A549 (cell line): ENCODE results near the gene TEKT5. TPM values are rescaled to one million over a fixed set of nuclear protein-coding genes. Genes with fewer than 3 reads are reported as not detected.

Source experiments
- ATAC-seq, 2 experiments: fragments of 200-7000 bp in 1 of 2; fragments of >200 bp in 1 of 2; cut with Nextera tagmentation in 1 of 2; cut with Tn5 transposase in 1 of 2; 3 replicates each; pipeline versions ENCODE4 v1.8.0 to v1.9.1; 2018 to 2020; ENCODE audit warnings: mild to moderate bottlenecking in 1 of 2, moderate library complexity in 1 of 2
- CTCF ChIA-PET: fragments of 300-600 bp; sonication (Branson Sonifier 250); formaldehyde crosslinking; extraction: SDS; loops from one replicate; lab custom pipeline; 2021; ENCODE audit warnings: antibody characterized with exemption, inconsistent platforms; lab: Yijun Ruan, JAX
- POLR2A ChIA-PET: fragments of 350-600 bp; formaldehyde crosslinking; extraction: SDS; loops from one replicate; lab custom pipeline; 2021; ENCODE audit warnings: antibody characterized with exemption, inconsistent platforms; lab: Yijun Ruan, JAX
- DNase-seq, 2 experiments: peaks; one replicate each; pipeline versions ENCODE4 v3.0.0 to v3.0.0-alpha.2; 2011 to 2016; ENCODE audit warnings: low read depth in 1 of 2, low spot score in 1 of 2
- FAIRE-seq: peaks from 2 replicates; lab custom pipeline; 2011; peaks lifted over from hg19 to GRCh38; lab: Jason Lieb, UNC
- H3K27ac ChIP-seq, 2 experiments: fragments of >200 bp; sonication (Bioruptor Twin); formaldehyde crosslinking; 3 replicates each; pipeline ENCODE4 v1.5.1; 2016 to 2017
- H3K4me1 ChIP-seq: fragments of >200 bp; sonication (Bioruptor Twin); formaldehyde crosslinking; 3 replicates; pipeline ENCODE4 v1.6.1; 2016
- H3K4me2 ChIP-seq: fragments of >200 bp; sonication (Bioruptor Twin); formaldehyde crosslinking; 3 replicates; pipeline ENCODE4 v1.6.1; 2016
- H3K4me3 ChIP-seq: fragments of >200 bp; sonication (Bioruptor Twin); formaldehyde crosslinking; 3 replicates; pipeline ENCODE4 v1.5.1; 2016
- H3K9me3 ChIP-seq: fragments of >200 bp; sonication (Bioruptor Twin); formaldehyde crosslinking; 3 replicates; pipeline ENCODE4 v1.6.1; 2016
- BCL3 ChIP-seq: fragments of >200 bp; sonication (Bioruptor Twin); formaldehyde crosslinking; IDR thresholded peaks from 3 replicates; pipeline ENCODE4 v1.6.1; 2016
- CEBPB ChIP-seq, 2 experiments: fragments of >200 bp in 1 of 2; sonication (Bioruptor Twin) in 1 of 2; formaldehyde crosslinking in 1 of 2; IDR thresholded peaks; 2 replicates each; pipeline ENCODE4 v1.6.1; 2012 to 2016
- CTCF ChIP-seq: fragments of >200 bp; sonication (Bioruptor Twin); formaldehyde crosslinking; IDR thresholded peaks from 3 replicates; pipeline ENCODE4 v1.5.1; 2016
- ELK1 ChIP-seq: fragments of 150-350 bp; IDR thresholded peaks from 2 replicates; pipeline ENCODE4 v1.6.1; 2014; ENCODE audit warnings: low read depth, mild to moderate bottlenecking, low read length
- FOSL2 ChIP-seq, 2 experiments: fragments of 450-650 bp in 1 of 2; fragments of >200 bp in 1 of 2; sonication (Bioruptor Twin) in 1 of 2; formaldehyde crosslinking; IDR thresholded peaks; 2 replicates each; pipeline versions ENCODE4 v1.5.0 to v1.6.1; 2016 to 2020; ENCODE audit warnings: mild to moderate bottlenecking in 1 of 2, moderate library complexity in 1 of 2
- FOXS1 ChIP-seq: fragments of 250-450 bp; sonication (Bioruptor Pico); IDR thresholded peaks from 2 replicates; pipeline ENCODE4 v1.5.0; 2020; ENCODE audit warnings: mild to moderate bottlenecking, moderate library complexity
- GATA3 ChIP-seq: IDR thresholded peaks from 2 replicates; pipeline ENCODE4 v1.6.1; 2012; ENCODE audit warnings: borderline replicate concordance
- HDAC2 ChIP-seq: fragments of 200-600 bp; sonication (generic); IDR thresholded peaks from 2 replicates; pipeline ENCODE4 v1.6.1; 2016
- HES2 ChIP-seq: fragments of >200 bp; sonication (Bioruptor Twin); formaldehyde crosslinking; IDR thresholded peaks from 2 replicates; pipeline ENCODE4 v1.6.1; 2016
- HOXA7 ChIP-seq: fragments of 250-450 bp; sonication (Bioruptor Pico); IDR thresholded peaks from 2 replicates; pipeline ENCODE4 v1.5.0; 2020; ENCODE audit warnings: mild to moderate bottlenecking, moderate library complexity
- JUNB ChIP-seq: fragments of >200 bp; sonication (Bioruptor Twin); formaldehyde crosslinking; IDR thresholded peaks from 2 replicates; pipeline ENCODE4 v1.6.1; 2016
- KDM1A ChIP-seq: fragments of 200-600 bp; sonication (generic); IDR thresholded peaks from 2 replicates; pipeline ENCODE4 v1.6.1; 2016; ENCODE audit warnings: low read depth, mild to moderate bottlenecking
- NFE2L2 ChIP-seq: fragments of 150-350 bp; conservative IDR thresholded peaks from 2 replicates; pipeline ENCODE4 v1.6.1; 2014; ENCODE audit warnings: low read length
- NPAS2 ChIP-seq: fragments of 250-450 bp; sonication (Bioruptor Pico); IDR thresholded peaks from 2 replicates; pipeline ENCODE4 v1.8.0; 2022; ENCODE audit warnings: mild to moderate bottlenecking, moderate library complexity, borderline replicate concordance
- NR3C1 ChIP-seq: fragments of >200 bp; sonication (Bioruptor Twin); formaldehyde crosslinking; IDR thresholded peaks from 3 replicates; pipeline ENCODE4 v1.6.1; 2017
- POLR2A ChIP-seq: IDR thresholded peaks from 2 replicates; pipeline ENCODE4 v1.6.1; 2012; ENCODE audit warnings: mild to moderate bottlenecking, low read length
- POLR2AphosphoS2 ChIP-seq: conservative IDR thresholded peaks from 2 replicates; pipeline ENCODE4 v1.6.1; 2012; ENCODE audit warnings: low read length, improper control_type of control experiment, inconsistent platforms
- RAD21 ChIP-seq, 2 experiments: fragments of >200 bp in 1 of 2; sonication (Bioruptor Twin) in 1 of 2; formaldehyde crosslinking in 1 of 2; IDR thresholded peaks in 1 of 2; conservative IDR thresholded peaks in 1 of 2; 2 replicates in 1 of 2; 3 replicates in 1 of 2; pipeline ENCODE4 v1.6.1; 2012 to 2018; ENCODE audit warnings: inconsistent platforms in 1 of 2
- RARB ChIP-seq: fragments of 250-450 bp; sonication (Bioruptor Pico); IDR thresholded peaks from 2 replicates; pipeline ENCODE4 v1.8.0; 2021; ENCODE audit warnings: mild to moderate bottlenecking, moderate library complexity
- RCOR1 ChIP-seq: fragments of 150-350 bp; IDR thresholded peaks from 2 replicates; pipeline ENCODE4 v1.6.1; 2014; ENCODE audit warnings: antibody characterized with exemption, low read length, low read depth
- RFX5 ChIP-seq: fragments of 450-650 bp; IDR thresholded peaks from 2 replicates; pipeline ENCODE4 v1.7.1; 2014; ENCODE audit warnings: antibody characterized with exemption, mild to moderate bottlenecking, moderate library complexity
- SMC3 ChIP-seq: fragments of >200 bp; sonication (Bioruptor Twin); formaldehyde crosslinking; IDR thresholded peaks from 3 replicates; pipeline ENCODE4 v1.6.1; 2018; ENCODE audit warnings: inconsistent platforms
- SREBF2 ChIP-seq: fragments of 450-650 bp; IDR thresholded peaks from 2 replicates; pipeline ENCODE4 v1.6.1; 2014; ENCODE audit warnings: mild to moderate bottlenecking, moderate library complexity
- TFCP2L1 ChIP-seq: fragments of 250-450 bp; sonication (Bioruptor Pico); IDR thresholded peaks from 2 replicates; pipeline ENCODE4 v1.5.0; 2021; ENCODE audit warnings: mild to moderate bottlenecking
- TP53 ChIP-seq: fragments of 250-450 bp; sonication (Bioruptor Pico); IDR thresholded peaks from 2 replicates; pipeline ENCODE4 v1.5.0; 2021; ENCODE audit warnings: mild to moderate bottlenecking, moderate library complexity
- ZFP36 ChIP-seq: fragments of 450-650 bp; IDR thresholded peaks from 2 replicates; pipeline ENCODE4 v1.6.1; 2014; ENCODE audit warnings: borderline replicate concordance; ENCODE audit not compliant: partially characterized antibody
- ZSCAN20 ChIP-seq: fragments of 250-450 bp; sonication (Bioruptor Pico); IDR thresholded peaks from 2 replicates; pipeline ENCODE4 v1.8.0; 2022; ENCODE audit warnings: mild to moderate bottlenecking, moderate library complexity
- WGBS: methylation state at CpG from one replicate; pipeline ENCODE4 v1.1.6; 2017; ENCODE audit errors: missing lambda C conversion rate; 5-methylcytosine and 5-hydroxymethylcytosine counted together
- polyA plus RNA-seq, 4 experiments: library from polyadenylated mRNA; depleted of rRNA in 3 of 4; stranded (reverse); fragments of >200 nt; fragmentation: RNase III in 1 of 4; extraction: RNeasy Plus Mini Kit Qiagen cat#74134 plus additional on column Dnase treatment in 1 of 4; gene quantifications; 2 replicates in 3 of 4; 3 replicates in 1 of 4; pipeline ENCODE4 v1.2.3, GENCODE V29; 2011 to 2017

TEKT5 gene
- polyA plus RNA-seq, 2 of the 4 experiments (the other 2 are of a cell fraction), result 0.14 TPM; not detected in 1

DNA sequence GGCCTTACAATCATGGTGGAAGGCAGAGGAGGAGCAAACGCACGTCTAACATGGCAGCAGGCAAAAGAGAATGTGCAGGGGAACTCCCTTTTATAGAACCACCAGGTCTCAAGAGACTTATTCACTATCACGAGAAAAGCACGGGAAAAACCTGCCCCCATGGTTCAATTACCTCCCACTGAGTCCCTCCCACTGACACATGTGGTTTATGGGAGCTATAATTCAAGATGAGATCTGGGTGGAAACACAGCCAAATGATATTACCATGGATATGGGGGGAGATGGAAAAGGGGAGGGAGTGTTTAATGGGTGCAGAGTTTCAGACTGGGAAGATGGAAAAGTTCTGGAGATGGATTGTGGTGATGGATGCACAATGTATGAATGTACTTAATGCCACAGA lies 23.0 kb downstream of the TEKT5 start:
- no peak for FAIRE-seq
- WGBS, result 42% methylated on average over 4 of the region's 4 CpGs

DNA sequence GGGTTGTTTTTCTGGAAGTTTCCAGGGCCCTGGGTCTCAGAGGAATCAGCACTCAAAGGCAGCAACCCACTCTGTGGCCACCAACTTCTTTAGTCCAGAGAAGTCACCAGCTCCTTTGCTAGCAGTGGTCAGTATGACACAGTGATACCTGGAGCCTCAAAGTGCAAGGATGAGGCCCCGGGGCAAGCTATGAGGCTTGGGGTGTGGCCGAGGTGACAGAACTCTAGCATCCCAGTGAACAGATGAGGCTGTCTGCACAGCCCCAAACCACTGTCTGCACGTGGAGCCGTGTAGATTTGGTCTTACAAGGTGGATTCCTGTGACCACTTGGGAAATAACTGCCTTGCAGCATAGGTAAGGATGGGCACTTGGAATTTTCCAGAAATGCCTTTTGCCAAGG lies 24.9 kb downstream of the TEKT5 start:
- no peaks in the 10 kb centered on the region for H3K9me3 ChIP-seq
- no peak overlapping the region for H3K27ac ChIP-seq
- 12% methylated on average over 3 of the region's 4 CpGs for WGBS
- H3K4me1 ChIP-seq, result no peaks in the 10 kb centered on the region
- H3K4me3 ChIP-seq, result no peak overlapping the region
- TF ChIP-seq FOXS1, result no peak
- no peak for TF ChIP-seq JUNB
- no peak for TF ChIP-seq GATA3
- no peak for TF ChIP-seq RFX5
- no peak for TF ChIP-seq RCOR1
- TF ChIP-seq NR3C1, result no peak
- TF ChIP-seq CTCF, result no peak
- no peak for TF ChIP-seq POLR2A
- no peak for TF ChIP-seq SREBF2
- TF ChIP-seq HOXA7 (CRISPR knock-in tag), result no peak
- no peak for TF ChIP-seq TP53 (CRISPR knock-in tag)
- TF ChIP-seq POLR2AphosphoS2, result no peak
- no peak for TF ChIP-seq NFE2L2
- TF ChIP-seq ZSCAN20 (CRISPR knock-in tag), result no peak
- TF ChIP-seq HDAC2, result no peak
- TF ChIP-seq RAD21 (conservative IDR thresholded peaks at IDR 0.05 in 1 of 2, IDR thresholded peaks at IDR 0.05 in 1 of 2), result no peak
- TF ChIP-seq RARB (CRISPR knock-in tag), result no peak
- DNase-seq (no peak), ATAC-seq (no peak), FAIRE-seq (no peak)
- CTCF ChIA-PET, result interaction anchor here (1.2 to 2.4 kb wide), 3 partner anchors 8 to 147 kb away, joined by 3 to 11 read pairs (median 3); no protein-coding TSS in a partner anchor
- H3K4me2 ChIP-seq, result no peak overlapping the region
- POLR2A ChIA-PET, result no interaction called here

More for the DNA sequence above, 23.0 kb downstream of the TEKT5 start:
- Histone ChIP-seq H3K4me3 (no peak overlapping the region), H3K9me3 (no peaks in the 10 kb centered on the region), H3K27ac (no peak overlapping the region), H3K4me1 (no peaks in the 10 kb centered on the region), H3K4me2 (no peak overlapping the region)
- POLR2A ChIA-PET, result no interaction called here
- DNase-seq, result no peak
- TF ChIP-seq HOXA7 (CRISPR knock-in tag) (no peak), CEBPB (IDR thresholded peaks at IDR 0.05) (no peak)
- ATAC-seq, result no peak
- CTCF ChIA-PET, result interaction anchor here (1.0 kb wide), 1 partner anchor 11 kb away, joined by 3 read pairs; no protein-coding TSS in a partner anchor

- TF ChIP-seq POLR2A (no peak), RARB (CRISPR knock-in tag) (no peak), ZFP36 (peak; percentile 37), HOXA7 (CRISPR knock-in tag) (no peak), KDM1A (no peak), NPAS2 (CRISPR knock-in tag) (no peak), TFCP2L1 (no peak), BCL3 (no peak), RCOR1 (no peak), HES2 (no peak), ELK1 (no peak), SMC3 (peak; percentile 12; the same call in 1 of the 3 replicates), FOSL2 (IDR thresholded peaks at IDR 0.05) (no peak), FOSL2 (CRISPR knock-in tag; IDR thresholded peaks at IDR 0.05) (no peak)
- TF ChIP-seq, all 56 proteins: peak for 2
- H3K27ac ChIP-seq, result no peak overlapping the region
- no peak overlapping the region for H3K4me3 ChIP-seq
- no peak overlapping the region for H3K4me2 ChIP-seq
- no peak for FAIRE-seq
- ChIA-PET CTCF (interaction anchor here (0.7 to 2.4 kb wide), 8 partner anchors 10 to 250 kb away, joined by 3 to 11 read pairs (median 3); no protein-coding TSS in a partner anchor), POLR2A (no interaction called here)
- H3K9me3 ChIP-seq, result no peaks in the 10 kb centered on the region
- 64% methylated on average over 7 of the region's 8 CpGs for WGBS
- peak; percentile 90 to 97 for ATAC-seq
- peak; percentile 45 to 54 for DNase-seq
- H3K4me1 ChIP-seq, result no peaks in the 10 kb centered on the region
These were observed 26.2 kb downstream of the TEKT5 start for GRCh38 chr16:10668322-10669045.
